ENCODE results near the gene ALG10B.

Gene ALG10B

GRCh38 chr12:38374751-38375150 is 58.2 kb downstream of the ALG10B start:
- no peak for DNase-seq (ENCODE audit: low spot score)

Small RNA genes within 50 kb of the gene (small RNA-seq; reads per million reads assigned to genes)
- gene RF00019, result 0 reads per million in 2 experiments

All from SK-N-DZ (cell line).